Brain microvascular endothelial cell (primary cell): Measurements from ENCODE around the gene GIMAP4.
"Not testable (repeated sequence)": the region's sequence is repeated elsewhere in the genome, so short reads cannot be mapped to it uniquely, and the experiment has no call there.

Experiments
- DNase-seq: peaks from one replicate; pipeline ENCODE4 v3.0.0-alpha.2; 2020
- H3K27ac ChIP-seq: fragments of 250-450 bp; sonication (Bioruptor Pico); 2 replicates; pipeline ENCODE4 v1.5.1; 2020; ENCODE audit warnings: mild to moderate bottlenecking, moderate library complexity
- H3K27me3 ChIP-seq: fragments of 250-450 bp; sonication (Bioruptor Pico); replicated peaks from 2 replicates; pipeline ENCODE4 v1.5.1; 2020; ENCODE audit warnings: mild to moderate bottlenecking
- H3K36me3 ChIP-seq: fragments of 250-450 bp; sonication (Bioruptor Pico); replicated peaks from 2 replicates; pipeline ENCODE4 v1.5.1; 2020; ENCODE audit warnings: mild to moderate bottlenecking
- H3K4me3 ChIP-seq: 2 replicates; pipeline ENCODE4 v1.5.1; 2011; ENCODE audit warnings: low read depth, mild to moderate bottlenecking, control low read depth, low read length, moderate library complexity
- CTCF ChIP-seq: IDR thresholded peaks from 2 replicates; pipeline ENCODE4 v1.5.1; 2011; ENCODE audit warnings: low read depth, mild to moderate bottlenecking, moderate library complexity, low read length, control low read depth, inconsistent platforms; ENCODE audit errors: missing control alignments
- in situ Hi-C: cut with HindIII; loops from 2 replicates; pipeline ENCODE4 v1.10.0; 2017; ENCODE audit warnings: low sequenced_read_pairs, low pct_ligation_motif_present

The GIMAP4 gene

GRCh38 chr7:150569245-150569955 lies 2.2 kb downstream of the GIMAP4 start:
- H3K36me3 ChIP-seq: no peaks in the 10 kb centered on the region
- DNase-seq: no peak
- H3K4me3 ChIP-seq: no peak overlapping the region
- in situ Hi-C loops: no loop called here
- no peak for TF ChIP-seq CTCF
- no peaks in the 10 kb centered on the region for H3K27me3 ChIP-seq
- H3K27ac ChIP-seq: no peak overlapping the region

GRCh38 chr7:150570556-150571465 lies 3.6 kb downstream of the GIMAP4 start:
- H3K27ac ChIP-seq: no peak overlapping the region
- no peak for TF ChIP-seq CTCF

GRCh38 chr7:150572496-150572895 lies 5.3 kb downstream of the GIMAP4 start:
- H3K4me3 ChIP-seq: no peak overlapping the region
- in situ Hi-C loops: no loop called here

More at GRCh38 chr7:150570556-150571465, 3.6 kb downstream of the GIMAP4 start:
- no peak overlapping the region for H3K4me3 ChIP-seq
- no peak for DNase-seq
- in situ Hi-C loops: no loop called here
- H3K27me3 ChIP-seq: no peaks in the 10 kb centered on the region
- H3K36me3 ChIP-seq: no peaks in the 10 kb centered on the region

GRCh38 chr7:150579979-150580637 lies 12.9 kb downstream of the GIMAP4 start:
- H3K27ac ChIP-seq: not testable (repeated sequence)

More at GRCh38 chr7:150572496-150572895, 5.3 kb downstream of the GIMAP4 start:
- no peak for DNase-seq
- no peak for TF ChIP-seq CTCF
- Histone ChIP-seq H3K36me3 (no peaks in the 10 kb centered on the region), H3K27ac (no peak overlapping the region), H3K27me3 (no peaks in the 10 kb centered on the region)

GRCh38 chr7:150580638-150581394 lies 13.6 kb downstream of the GIMAP4 start:
- TF ChIP-seq CTCF: no peak
- no peak for DNase-seq
- no peaks in the 10 kb centered on the region for H3K27me3 ChIP-seq
- no peak overlapping the region for H3K4me3 ChIP-seq
- no peak overlapping the region for H3K27ac ChIP-seq
- in situ Hi-C loops: no loop called here
- no peaks in the 10 kb centered on the region for H3K36me3 ChIP-seq

More at GRCh38 chr7:150579979-150580637, 12.9 kb downstream of the GIMAP4 start:
- H3K36me3 ChIP-seq, in situ Hi-C loops, H3K27me3 ChIP-seq, H3K4me3 ChIP-seq, DNase-seq: not testable (repeated sequence)
